Measurements from ENCODE around the gene TRIO.
"Not testable (repeated sequence)": the region's sequence is repeated elsewhere in the genome, so short reads cannot be mapped to it uniquely, and the experiment has no call there.

Gene TRIO

DNA sequence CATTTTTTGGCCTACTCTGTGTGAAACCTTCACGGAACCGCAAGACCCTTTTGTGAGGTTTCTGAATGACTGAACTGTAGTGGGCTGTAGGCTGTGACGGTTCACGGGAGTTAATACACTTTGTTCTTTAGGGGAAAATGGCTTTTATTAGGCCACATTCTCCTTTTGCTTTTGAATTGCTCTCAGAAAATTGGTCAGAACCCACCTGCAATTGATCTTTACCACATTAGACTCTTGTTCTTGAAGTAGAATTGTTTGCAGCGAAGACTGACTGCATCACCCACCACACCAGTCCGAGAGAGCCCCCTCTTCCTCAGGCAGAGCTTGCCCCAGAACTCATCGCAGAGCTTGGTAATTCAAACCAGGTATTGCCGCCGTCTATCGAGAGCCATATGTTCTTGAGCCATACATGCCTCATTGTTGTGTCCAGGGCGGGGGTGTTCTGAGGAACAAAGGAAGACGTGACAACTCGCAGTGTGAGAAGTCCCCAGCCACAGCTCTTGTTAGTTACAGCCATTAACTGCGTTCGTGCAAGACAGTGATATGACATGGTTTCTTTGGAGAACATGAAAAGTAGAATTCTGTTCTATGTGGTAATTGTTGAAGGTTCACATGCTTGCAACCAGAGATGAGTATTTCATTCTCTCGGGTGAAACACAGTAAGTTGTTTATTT is 272.0 kb downstream of the TRIO start:
- no peak for DNase-seq (ENCODE audit: low read depth)

DNA sequence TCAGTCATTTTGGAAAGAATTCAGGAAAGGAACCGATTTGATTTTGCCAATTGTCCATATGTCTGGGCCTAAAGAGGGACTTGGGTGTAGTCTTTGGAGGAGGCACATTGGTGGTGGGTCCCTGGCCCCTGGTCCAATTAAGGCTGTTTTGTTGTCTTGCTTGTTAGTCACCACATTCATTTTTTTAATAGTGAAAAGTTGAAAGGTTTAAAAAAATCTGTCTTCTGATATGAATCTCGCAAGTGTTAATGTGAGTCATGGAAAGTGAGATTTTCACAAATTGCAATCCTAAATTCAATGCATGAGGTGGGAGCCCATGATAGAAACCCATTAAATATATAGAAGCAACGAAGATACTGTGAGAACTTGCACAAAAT is 272.5 kb downstream of the TRIO start:
- DNase-seq (ENCODE audit: low read depth): no peak

DNA sequence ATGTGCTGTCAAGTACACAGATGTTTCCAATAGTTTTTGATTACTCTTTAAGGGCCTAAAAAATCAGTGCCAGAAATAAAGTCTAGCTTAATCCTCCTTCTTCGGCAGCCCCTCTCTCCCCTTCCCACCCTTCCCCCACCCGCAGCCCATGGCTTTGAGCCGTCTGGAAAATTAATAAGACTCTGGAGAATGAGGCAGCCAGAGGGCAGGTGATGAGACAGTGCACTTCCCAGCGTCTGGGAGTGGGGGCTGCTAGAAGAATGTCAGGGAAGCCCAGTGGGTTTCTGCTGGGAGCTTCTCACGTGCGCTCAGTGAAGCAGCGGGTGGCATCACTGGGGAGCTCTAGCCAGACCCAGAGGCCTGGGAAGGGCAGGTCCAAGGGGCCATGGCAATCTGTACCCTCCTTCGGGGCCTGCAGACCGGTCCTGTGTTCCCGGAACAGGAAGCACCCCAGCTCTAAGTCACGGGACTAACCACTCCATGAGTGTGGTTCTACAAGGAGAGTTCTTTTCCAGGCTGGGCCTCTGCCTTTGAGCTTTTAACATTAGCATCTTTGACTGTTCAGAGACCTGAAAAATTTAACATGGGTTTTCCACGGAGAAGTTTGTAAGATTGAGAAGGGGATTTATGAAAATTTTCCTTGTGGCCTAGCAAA is 273.6 kb downstream of the TRIO start:
- DNase-seq (ENCODE audit: low read depth): no peak

DNA sequence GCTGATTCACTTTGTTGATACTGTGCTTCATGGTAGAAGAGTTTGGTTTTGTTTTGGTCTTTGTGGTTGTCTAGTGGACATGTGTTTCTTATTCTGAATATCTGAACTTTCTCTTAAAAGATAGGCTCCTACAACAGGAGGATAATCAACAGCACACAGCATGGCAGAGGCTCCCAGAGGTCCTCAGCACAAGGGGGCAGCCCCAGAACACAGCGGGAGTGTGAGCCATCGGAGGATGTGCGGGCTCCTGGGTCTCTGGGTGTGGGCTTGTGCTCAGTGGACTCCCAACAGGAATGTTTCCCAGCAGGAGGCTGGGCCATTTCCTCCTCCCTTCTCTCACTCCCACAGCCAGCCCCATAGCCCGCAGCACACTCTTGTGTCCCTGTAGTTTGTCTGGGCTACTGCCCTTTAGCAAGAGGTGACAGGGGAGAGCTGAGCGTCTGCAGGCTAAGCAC is 274.2 kb downstream of the TRIO start:
- DNase-seq (ENCODE audit: low read depth): no peak

DNA sequence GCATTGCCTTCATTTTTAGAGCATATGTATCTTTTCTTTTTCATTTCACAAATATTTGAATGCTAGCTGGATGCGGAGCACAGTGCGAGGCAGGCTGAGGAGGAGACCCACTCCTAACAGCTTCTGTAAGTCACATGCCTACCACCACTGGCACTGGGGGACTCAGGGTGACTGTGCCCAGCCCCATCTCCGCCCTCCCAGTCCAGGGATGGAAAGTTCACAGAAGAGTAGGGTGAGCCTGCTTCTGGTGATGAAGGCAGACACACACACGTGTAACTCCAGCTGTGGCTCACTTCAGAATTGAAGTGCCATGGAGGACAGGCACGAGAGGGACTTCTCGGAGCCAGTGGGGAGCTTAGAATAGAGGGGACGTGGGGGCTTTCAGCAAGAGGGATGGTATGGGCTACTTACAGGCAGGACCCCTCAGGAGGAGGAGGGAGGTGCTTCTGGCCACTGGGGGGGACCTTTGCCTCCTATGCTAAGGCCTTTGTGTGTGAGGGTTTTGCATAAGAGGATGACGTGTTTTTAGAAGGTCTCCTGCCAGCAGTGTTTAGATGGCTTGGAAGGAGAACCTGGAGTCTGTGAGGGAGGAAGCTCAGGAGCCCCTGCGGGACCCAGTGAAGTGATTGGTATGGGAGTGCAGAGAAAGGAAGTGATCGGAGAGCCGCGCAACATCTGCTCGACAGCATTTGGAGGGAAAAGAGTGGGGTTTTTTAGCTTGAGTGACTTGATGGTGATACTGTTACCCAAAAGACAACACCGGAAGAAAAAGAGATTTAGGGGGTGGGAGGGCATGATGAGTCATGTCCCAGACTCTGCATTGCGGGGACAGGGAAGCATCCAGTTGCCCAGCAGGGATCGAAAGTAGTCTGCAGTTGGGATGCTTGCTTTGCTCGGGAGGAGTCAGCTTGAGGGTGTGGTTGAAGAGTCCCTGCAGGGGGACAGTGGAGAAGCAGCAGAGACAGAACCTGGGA is 274.9 kb downstream of the TRIO start:
- DNase-seq (ENCODE audit: low read depth): no peak

DNA sequence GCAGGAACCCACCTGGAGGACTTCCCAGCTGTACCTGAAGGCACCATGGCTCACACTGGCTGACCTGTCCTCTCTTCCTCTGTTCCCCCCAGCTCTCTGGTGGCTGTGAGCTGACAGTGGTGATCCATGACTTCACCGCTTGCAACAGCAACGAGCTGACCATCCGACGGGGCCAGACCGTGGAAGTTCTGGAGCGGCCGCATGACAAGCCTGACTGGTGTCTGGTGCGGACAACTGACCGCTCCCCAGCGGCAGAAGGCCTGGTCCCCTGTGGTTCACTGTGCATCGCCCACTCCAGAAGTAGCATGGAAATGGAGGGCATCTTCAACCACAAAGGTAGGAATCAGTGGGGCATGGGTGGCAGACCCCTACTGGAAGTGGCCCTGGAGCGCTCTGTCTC is 276.5 kb downstream of the TRIO start:
- DNase-seq (ENCODE audit: low read depth): no peak

DNA sequence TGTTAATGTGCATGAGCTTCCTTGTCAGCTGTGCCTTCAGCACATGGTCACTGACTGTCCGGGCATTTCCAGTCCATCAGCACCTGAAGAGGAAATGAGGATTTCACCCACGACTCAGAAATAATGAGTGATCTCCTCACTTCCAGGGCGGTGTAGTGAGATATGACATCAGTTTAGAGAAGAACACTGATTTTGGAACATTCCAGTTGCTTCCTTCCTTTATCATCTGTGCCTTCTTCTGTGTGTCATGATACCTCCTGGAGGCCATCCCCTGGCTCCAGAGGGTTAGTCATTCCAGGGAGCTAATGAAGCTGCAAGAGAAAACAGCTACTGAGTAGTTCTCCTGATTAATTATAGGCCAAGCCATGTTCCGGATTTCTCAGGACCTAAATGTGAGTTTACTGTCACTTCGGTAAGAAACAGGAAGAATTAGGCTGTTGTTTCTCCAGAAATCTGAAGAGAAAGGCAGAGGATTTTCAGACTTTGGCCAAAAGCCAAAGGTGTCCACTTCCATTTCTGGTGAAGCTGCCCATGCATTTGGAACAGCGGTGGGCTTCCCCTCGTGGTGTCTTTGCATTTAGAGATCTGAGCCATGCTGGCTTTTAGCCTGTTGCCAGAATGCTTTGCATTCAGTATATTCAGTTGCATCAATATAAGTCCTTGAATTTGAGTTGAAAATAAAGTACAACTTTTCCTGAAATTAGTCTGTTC is 277.1 kb downstream of the TRIO start:
- DNase-seq (ENCODE audit: low read depth): no peak

DNA sequence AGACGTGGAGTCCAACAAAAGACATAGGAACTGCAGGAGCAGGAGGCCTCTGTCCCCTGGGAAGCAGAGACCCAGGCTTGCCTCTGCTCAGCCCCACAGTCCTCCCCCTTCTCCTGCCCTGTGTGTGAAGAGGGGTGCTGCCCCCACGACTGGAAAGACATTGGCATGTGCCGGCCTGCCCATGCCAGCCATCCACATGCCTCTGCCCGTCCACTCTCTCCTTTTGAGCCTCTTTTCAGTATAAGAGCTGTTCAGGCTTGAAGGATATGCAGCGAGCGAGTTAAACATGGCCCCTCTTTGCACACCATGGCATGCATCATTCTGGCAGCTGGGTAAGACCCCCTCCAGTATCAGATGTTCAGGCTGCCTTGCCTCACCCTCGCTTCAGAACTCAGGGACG is 278.7 kb downstream of the TRIO start:
- no peak for DNase-seq (ENCODE audit: low read depth)

DNA sequence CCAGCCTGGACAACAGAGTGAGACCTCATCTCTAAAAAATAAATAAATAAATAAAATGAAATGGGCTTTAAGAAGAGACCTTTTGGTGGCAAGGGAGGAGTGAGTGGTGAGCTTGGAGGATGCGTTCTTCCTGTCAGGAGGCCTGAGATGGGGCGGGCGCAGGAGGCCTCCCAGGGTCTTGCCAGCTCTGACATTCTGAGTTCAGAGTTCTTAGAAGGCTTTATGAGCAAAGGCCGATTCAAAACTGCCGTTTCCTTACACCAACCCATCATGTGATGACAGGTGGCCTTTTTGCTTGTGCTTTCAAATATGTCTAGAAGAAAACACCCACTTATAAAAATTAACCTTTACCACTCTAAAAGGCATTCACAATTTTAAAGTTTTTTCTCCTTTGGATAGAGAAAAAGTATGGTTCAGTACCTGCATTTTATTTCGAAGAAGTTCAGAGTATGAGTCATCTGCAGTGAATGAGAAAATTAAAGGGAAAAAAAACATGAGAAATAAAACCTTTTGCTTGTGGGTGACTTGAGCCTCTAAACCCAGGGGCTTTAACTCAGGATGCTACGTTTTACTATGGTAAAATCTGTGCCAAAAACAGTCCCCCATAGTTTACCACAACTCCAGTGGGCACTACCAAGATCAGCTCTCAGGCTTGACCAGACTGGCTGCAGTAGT is 281.0 kb downstream of the TRIO start:
- DNase-seq (ENCODE audit: low read depth): no peak

DNA sequence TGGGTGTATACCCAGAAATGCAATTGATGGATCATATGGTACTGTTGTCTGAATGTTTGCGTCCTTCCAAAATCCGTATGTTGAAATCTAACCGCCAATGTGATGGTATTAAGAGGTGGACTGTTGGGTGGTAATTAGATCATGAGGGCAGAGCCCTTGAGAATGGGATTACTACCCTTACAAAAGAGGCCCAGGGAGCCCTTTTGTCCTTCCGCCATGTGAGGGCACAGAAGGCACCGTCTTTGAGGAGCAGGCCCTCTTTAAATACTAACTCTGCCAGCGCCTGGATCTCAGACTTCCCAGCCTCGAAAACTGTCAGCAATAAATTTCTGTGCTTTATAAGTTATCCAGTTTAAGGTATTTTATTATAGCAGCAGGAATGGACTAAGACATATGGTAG is 282.4 kb downstream of the TRIO start:
- no peak for DNase-seq (ENCODE audit: low read depth)

DNA sequence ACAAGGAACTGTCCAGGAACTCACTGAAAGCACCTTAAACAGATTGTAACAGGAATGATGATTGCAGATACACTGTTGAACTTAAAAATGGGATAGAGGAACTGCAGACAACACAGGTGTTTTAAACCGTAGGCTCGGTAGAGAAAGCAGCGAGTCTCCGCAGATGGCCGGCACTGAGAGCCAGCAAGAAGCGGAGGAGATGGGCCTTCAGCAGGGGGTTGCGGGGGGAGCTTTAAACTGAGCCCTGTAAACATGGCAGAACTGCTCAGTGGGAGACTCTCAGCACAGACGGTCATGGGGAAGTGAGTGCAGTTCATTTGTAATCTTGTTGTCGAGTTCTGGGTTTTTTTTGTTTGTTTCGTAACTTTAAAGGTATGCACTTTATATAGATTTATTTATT is 283.4 kb downstream of the TRIO start:
- no peak for DNase-seq (ENCODE audit: low read depth)

DNA sequence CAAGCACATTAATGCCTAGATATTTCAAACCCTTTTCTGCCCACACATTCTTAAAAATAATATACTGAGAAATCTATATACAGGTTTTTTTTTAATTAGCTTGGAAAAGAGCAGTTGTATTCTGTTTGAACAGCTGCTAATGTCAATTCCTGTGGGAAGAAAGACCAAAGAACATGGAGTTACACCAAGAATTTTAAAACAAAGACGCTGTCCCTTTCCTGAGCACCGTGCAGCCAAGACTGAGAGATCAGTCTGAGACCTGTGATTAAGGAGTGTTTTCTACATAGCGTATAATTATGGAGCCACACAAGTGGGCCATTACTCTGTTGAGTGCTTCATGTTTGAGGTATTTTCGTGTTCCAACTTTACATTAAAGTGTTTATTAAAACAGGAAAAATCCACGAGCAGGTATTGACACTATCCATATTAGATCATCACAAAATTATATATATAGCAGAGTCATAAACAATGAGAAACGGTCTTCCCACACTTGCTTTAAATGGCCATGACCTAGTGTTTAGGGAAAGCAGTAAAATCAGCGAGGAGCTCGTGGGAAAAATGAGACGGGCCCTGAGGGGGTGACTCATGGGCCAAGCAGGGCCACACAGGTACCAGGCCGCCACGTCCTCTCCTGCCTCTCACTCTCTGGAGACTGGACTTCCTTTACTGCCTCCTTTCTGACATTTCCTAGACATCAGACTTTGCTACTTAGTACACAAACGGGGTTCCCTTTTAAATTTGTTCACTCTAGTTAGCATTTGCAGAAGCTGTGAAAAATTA is 285.4 kb downstream of the TRIO start:
- no peak for DNase-seq (ENCODE audit: low read depth)

DNA sequence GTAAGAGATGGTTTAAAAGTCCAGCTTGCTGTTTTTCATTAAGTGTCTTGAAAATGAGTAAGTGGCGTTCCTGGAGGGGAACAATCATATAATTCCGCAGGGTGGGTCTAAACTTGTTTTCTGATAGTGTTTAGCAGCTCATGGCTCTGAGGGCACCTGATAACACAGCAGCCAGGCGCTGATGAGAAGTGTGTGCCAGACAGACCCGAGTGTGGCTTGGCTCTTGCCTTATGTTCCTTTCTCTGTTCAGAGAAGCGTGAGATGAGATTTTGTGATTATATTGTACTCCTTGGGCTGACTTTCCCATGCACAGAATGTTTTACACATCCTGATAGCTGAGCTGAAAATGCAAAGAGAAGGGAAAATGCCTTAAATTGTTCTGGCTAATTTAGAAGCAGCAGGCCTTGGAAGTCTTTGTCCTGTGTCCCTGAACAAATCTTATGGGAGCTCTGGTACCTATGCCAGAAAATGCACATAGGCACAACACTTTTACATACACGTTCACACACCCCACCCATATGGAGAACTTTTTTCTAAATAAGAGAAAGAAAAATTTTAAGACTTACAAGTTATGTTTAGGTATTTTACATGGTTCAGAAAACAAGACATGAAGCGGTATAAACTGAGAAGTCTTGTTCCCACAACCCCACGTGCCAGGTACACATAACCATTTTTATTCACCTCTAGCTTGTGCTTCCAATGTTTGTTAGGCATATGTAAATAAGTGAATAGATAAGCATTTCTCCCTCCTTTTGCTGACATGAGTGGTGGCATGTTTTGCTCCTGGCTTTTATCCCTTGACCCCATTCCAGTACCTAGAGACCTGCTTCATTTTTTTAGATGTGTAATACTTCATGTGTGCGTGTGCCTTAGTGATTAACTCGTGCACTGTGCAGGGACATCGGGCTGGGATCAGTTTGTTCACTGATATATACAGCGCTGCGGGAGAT is 286.2 kb downstream of the TRIO start:
- no peak for DNase-seq (ENCODE audit: low read depth)

DNA sequence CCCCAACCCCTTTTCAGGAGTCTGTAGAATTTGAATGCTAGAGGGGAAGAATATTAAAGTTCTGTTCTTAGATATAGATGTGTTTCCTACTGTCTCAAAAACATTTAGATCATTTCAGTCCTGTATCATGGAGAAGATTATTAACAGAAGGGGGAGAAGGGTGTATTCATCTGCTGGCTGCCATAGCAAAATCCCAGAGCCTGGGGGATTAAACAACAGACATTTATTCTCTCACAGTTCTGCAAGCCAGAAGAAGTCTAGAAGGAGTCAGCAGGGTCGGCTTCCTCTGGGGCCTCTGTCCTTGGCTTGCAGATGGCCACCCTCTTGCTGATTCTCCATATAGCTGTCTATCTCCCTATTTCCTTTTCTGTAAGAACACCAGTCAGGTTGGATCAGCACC is 288.4 kb downstream of the TRIO start:
- no peak for DNase-seq (ENCODE audit: low read depth)

DNA sequence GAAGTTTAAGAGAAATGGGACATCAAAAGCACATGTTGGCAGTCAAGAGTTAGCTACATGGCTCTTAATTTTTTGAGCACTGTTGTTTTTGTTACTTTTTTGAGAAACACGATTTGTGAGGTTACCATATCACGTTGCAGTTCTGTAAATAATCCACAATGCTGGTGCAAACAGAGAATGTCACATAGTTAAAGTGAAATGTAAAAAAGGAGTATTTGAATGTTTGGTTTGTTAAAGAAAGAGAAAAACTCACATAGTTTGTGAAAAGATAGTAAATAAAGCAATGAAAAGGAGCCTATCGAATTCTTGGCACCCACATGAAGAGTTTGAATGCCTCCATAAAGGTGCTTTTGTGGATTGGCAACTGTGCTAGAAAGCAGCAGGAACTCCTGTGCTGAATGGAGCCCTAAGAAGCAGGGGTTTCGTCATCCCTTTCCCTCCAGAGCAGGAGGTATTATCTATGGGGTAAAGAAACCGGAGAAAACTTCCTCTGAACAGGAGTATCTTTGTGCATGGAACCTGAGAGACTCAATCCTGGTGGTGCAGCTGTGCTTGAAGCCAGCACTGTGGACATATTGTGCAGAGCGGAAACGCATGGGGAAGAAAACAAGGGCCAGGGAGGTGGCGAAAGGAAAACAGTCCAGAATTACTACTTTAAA is 289.9 kb downstream of the TRIO start:
- DNase-seq (ENCODE audit: low read depth): no peak

DNA sequence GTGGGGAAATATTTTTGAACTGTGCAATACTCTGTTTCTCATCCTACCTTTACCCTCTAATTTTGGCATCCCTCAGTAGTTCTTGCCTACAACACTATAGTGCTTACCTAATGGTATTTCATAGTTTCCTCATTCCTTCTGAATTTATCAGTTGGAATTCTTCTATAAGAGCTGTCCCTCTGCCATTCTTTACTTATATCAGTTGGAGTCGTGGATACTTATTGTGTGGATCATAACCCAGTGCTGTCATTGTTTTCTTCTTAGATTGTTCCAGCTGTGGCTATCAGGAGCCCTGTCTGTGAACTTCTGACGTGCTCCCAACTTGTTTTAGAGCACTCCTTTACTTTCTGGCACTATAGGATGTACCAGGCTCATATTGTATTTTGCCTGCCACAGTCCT is 292.3 kb downstream of the TRIO start:
- no peak for DNase-seq (ENCODE audit: low read depth)

DNA sequence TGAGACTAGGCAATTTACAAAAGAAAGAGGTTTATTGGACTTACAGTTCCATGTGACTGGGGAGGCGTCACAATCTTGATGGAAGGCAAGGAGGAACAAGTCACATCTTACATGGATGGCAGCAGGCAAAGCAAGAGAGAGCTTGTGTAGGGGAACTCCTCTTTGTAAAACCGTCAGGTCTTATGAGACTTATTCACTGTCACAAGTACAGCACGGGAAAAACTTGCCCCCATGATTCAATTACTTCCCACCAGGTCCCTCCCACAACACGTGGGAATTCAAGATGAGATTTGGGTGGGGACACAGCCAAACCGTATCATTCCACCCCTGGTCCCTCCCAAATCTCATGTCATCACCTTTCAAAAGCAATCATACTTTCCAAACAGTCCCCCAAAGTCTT is 293.0 kb downstream of the TRIO start:
- DNase-seq (ENCODE audit: low read depth): not testable (repeated sequence)

DNA sequence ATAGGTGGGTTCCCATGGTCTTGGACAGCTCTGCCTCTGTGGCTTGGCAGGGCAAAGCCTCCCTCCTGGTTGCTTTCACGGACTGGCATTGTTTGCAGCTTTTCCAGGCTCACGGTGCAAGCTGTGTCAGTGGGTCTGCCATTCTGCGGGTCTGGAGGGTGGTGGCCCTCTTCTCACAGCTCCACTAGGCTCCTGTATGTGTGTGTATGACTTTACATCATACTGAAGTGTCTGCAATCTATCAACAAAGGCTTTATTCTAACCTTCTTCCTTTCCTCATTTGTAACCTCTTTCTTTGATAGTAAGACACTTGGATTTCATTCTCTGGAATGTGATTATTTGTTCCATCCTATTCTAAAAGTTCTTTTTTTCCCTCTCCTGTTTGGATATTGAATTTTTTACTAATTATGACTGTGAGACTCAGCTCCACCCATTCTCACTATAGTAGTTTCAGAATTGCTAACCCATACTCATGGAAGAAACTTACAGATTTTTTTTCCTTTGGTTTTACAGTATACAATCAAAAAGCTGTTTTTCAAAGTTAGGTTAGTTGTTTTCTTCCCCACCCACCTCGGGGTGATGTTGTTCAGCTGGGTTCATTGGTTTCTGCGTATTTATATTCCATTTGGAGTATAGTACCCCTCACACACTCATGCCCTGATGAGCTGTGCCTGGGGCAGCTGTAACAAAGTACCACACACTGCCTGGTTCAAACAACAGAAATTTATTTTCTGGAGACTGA is 293.8 kb downstream of the TRIO start:
- DNase-seq (ENCODE audit: low read depth): no peak

Measured in non-pigmented ciliary epithelial cell (primary cell).